H1 (cell line): ENCODE results near the gene SUZ12.

ENCODE experiments used
- ATF2 ChIP-seq: IDR thresholded peaks from 2 replicates; pipeline ENCODE4 v1.6.1; 2012; ENCODE audit warnings: low read length, inconsistent platforms
- CHD7 ChIP-seq: fragments of 300-600 bp; sonication (generic); IDR thresholded peaks from 2 replicates; pipeline ENCODE4 v1.7.1; 2012; ENCODE audit warnings: low read length, moderate library complexity, mild to moderate bottlenecking, inconsistent platforms; ENCODE audit not compliant: insufficient replicate concordance
- CREB1 ChIP-seq: IDR thresholded peaks from 2 replicates; pipeline ENCODE4 v1.6.1; 2012; ENCODE audit warnings: inconsistent platforms
- CTCF ChIP-seq, 3 experiments: IDR thresholded peaks; 1 replicate in 2 of 3; 2 replicates in 1 of 3; pipeline versions ENCODE4 v1.5.1 to v1.6.1; 2011; ENCODE audit warnings: low read length in 3 of 3, mild to moderate bottlenecking in 3 of 3, inconsistent platforms in 2 of 3, low read depth in 1 of 3, moderate library complexity in 1 of 3; ENCODE audit not compliant: insufficient read depth in 1 of 3; ENCODE audit errors: control extremely low read depth in 1 of 3
- FOSL1 ChIP-seq: IDR thresholded peaks from 2 replicates; pipeline ENCODE4 v1.6.1; 2011; ENCODE audit warnings: mild to moderate bottlenecking, low read depth, low read length, moderate library complexity; ENCODE audit not compliant: insufficient read depth
- KDM1A ChIP-seq: fragments of 200-600, 300-600 bp; sonication (generic); IDR thresholded peaks from 2 replicates; pipeline ENCODE4 v1.7.1; 2016; ENCODE audit warnings: mild to moderate bottlenecking, low read length, borderline replicate concordance
- MAFK ChIP-seq: IDR thresholded peaks from 2 replicates; pipeline ENCODE4 v1.6.1; 2012; ENCODE audit warnings: low read depth, mild to moderate bottlenecking, improper control_type of control experiment, low read length
- POLR2AphosphoS5 ChIP-seq: IDR thresholded peaks from 2 replicates; pipeline ENCODE4 v1.6.1; 2011; ENCODE audit warnings: low read depth, low read length
- TCF12 ChIP-seq: IDR thresholded peaks from 2 replicates; pipeline ENCODE4 v1.6.1; 2011; ENCODE audit warnings: low read depth, mild to moderate bottlenecking, low read length

- TF ChIP-seq FOSL1, result no peak
- TF ChIP-seq TCF12, result no peak
- TF ChIP-seq POLR2AphosphoS5, result no peak
- TF ChIP-seq CTCF (IDR thresholded peaks at IDR 0.05; ENCODE audit: control extremely low read depth in 1 of 3, insufficient read depth in 1 of 3, low read depth in 1 of 3, low read length in 3 of 3), result no peak
- no peak for TF ChIP-seq ATF2
- TF ChIP-seq CHD7, result no peak
- TF ChIP-seq MAFK, result no peak
- no peak for TF ChIP-seq CREB1
- TF ChIP-seq KDM1A, result no peak
These were observed 96.4 kb downstream of the SUZ12 start for GRCh38 chr17:32033223-32033622.
